ENCODE results near the gene ZBTB16. TPM values are rescaled to one million over a fixed set of nuclear protein-coding genes. Genes with fewer than 3 reads are reported as not detected.

Gene ZBTB16
- total RNA-seq, 1 experiment from 2014 or later, result 0.21 TPM

DNA sequence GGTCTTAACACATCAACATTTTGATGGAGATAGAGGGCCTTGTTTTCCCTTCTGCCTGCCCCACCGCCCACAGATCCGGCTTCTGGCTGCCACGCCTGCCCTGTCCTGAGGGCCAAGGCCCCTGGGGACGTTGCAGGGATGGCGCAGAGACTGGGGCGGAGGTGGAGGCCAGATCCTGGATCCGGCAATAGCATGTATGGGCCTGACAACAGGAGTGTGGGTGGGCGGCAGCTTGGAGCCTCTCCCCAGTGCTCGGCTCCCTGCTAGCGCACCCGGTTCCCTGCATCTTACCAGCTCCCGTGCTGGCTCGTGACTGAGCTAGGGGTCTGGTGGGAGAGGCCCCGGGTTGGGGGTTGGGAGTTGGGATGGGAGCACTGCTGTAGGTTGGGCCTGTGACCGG lies 95.6 kb downstream of the ZBTB16 start:
- POLR2A ChIA-PET, result no interaction called here
- H3K9me3 ChIP-seq (ENCODE audit: control insufficient read depth, insufficient read depth, low read depth, low read length), result no peaks in the 10 kb centered on the region
- ATAC-seq (no peak), DNase-seq (ENCODE audit: low read depth, low spot score) (no peak)
- BruUV-seq (replicated peaks), result no TSS peak
- H3K36me3 ChIP-seq (ENCODE audit: control insufficient read depth, insufficient read depth, low read length), result no peaks in the 10 kb centered on the region
- peaks cover 5% of the 10 kb centered on the region; the same call in 1 of the 2 replicates for H3K27me3 ChIP-seq (ENCODE audit: control insufficient read depth, insufficient read depth, low read length)
- no peak overlapping the region for H3K4me3 ChIP-seq (ENCODE audit: low read depth in 2 of 2, low read length in 2 of 2)
- H3K27ac ChIP-seq (ENCODE audit: low read length), result no peak overlapping the region
- H3K4me1 ChIP-seq (ENCODE audit: control insufficient read depth, insufficient read depth, low read length), result peaks cover 4% of the 10 kb centered on the region
- intact Hi-C loops (cut with micrococcal nuclease; ENCODE audit: unreplicated experiment) (no loop called here), in situ Hi-C loops (cut with HindIII; ENCODE audit: low pct_unique_long_range_greater_than_20kb, low sequenced_read_pairs) (no loop called here)
- TF ChIP-seq TCF7L2 (IDR thresholded peaks at IDR 0.05; ENCODE audit: low read depth, low read length) (no peak), SIN3A (IDR thresholded peaks at IDR 0.05; ENCODE audit: borderline replicate concordance, insufficient read depth, low read depth, low read length) (no peak), REST (IDR thresholded peaks at IDR 0.05; ENCODE audit: insufficient read depth in 1 of 2, low read depth in 2 of 2, low read length in 1 of 2) (no peak), CTCF (IDR thresholded peaks at IDR 0.05) (no peak), POLR2AphosphoS5 (IDR thresholded peaks at IDR 0.05; ENCODE audit: low read depth, low read length) (no peak)
- CTCF ChIA-PET, result no interaction called here

DNA sequence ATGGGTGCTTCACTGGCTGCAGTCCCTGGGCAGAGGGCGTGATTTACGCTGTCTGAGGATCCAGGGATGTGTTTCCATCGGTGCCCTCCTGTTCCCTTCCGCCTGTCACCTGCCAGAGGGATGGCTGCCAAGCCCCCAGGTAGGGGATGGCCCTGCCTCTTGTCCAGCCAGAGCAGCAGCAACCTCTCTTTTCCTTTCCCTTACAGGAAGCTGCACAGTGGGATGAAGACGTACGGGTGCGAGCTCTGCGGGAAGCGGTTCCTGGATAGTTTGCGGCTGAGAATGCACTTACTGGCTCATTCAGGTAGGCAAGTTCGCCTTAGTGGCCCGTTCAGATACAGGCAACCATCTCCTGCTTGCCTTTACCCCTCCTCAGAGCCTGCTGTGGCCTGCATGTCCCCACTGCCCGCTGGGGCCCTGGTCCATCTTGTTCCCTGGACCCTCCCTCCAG lies 96.6 kb downstream of the ZBTB16 start:
- H3K4me1 ChIP-seq (ENCODE audit: control insufficient read depth, insufficient read depth, low read length), result peaks cover 4% of the 10 kb centered on the region
- H3K36me3 ChIP-seq (ENCODE audit: control insufficient read depth, insufficient read depth, low read length), result no peaks in the 10 kb centered on the region
- POLR2A ChIA-PET, result no interaction called here
- H3K4me3 ChIP-seq (ENCODE audit: low read depth in 2 of 2, low read length in 2 of 2), result no peak overlapping the region
- no TSS peak for BruUV-seq (replicated peaks)
- DNase-seq (ENCODE audit: low read depth, low spot score), result no peak
- H3K27me3 ChIP-seq (ENCODE audit: control insufficient read depth, insufficient read depth, low read length), result peaks cover 5% of the 10 kb centered on the region; the same call in 1 of the 2 replicates
- intact Hi-C loops (cut with micrococcal nuclease; ENCODE audit: unreplicated experiment), result no loop called here
- no peak for ATAC-seq
- in situ Hi-C loops (cut with HindIII; ENCODE audit: low pct_unique_long_range_greater_than_20kb, low sequenced_read_pairs), result no loop called here
- no peak for TF ChIP-seq TCF7L2 (IDR thresholded peaks at IDR 0.05; ENCODE audit: low read depth, low read length)
- no peak overlapping the region for H3K27ac ChIP-seq (ENCODE audit: low read length)
- CTCF ChIA-PET, result no interaction called here
- H3K9me3 ChIP-seq (ENCODE audit: control insufficient read depth, insufficient read depth, low read depth, low read length), result no peaks in the 10 kb centered on the region

DNA sequence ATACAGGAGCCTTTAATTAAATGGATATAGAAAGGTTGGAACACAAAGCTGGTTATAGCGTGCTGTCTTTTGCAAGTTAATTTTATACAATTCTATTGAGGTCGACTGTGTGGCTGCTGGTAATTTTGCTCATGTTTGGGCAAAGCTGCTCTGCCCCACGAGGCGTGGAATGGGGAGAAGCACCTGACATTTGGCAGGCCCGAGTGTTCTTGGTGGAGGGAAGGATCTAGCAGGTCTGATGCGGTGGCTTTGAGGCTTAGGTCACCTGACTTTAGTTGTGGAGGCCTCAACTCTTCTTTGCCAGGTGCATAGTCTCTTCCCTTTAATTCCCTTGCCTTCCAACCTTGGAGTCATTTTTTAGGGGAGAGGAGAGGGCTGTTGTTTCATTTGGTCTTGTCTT lies 97.3 kb downstream of the ZBTB16 start:
- no peak for DNase-seq (ENCODE audit: low read depth, low spot score)
- no TSS peak for BruUV-seq (replicated peaks)
- in situ Hi-C loops (cut with HindIII; ENCODE audit: low pct_unique_long_range_greater_than_20kb, low sequenced_read_pairs), result no loop called here
- ChIA-PET POLR2A (no interaction called here), CTCF (no interaction called here)
- Histone ChIP-seq H3K27ac (ENCODE audit: low read length) (no peak overlapping the region), H3K4me3 (ENCODE audit: low read depth in 2 of 2, low read length in 2 of 2) (no peak overlapping the region), H3K36me3 (ENCODE audit: control insufficient read depth, insufficient read depth, low read length) (no peaks in the 10 kb centered on the region), H3K4me1 (ENCODE audit: control insufficient read depth, insufficient read depth, low read length) (peaks cover 4% of the 10 kb centered on the region), H3K9me3 (ENCODE audit: control insufficient read depth, insufficient read depth, low read depth, low read length) (no peaks in the 10 kb centered on the region), H3K27me3 (ENCODE audit: control insufficient read depth, insufficient read depth, low read length) (peaks cover 8% of the 10 kb centered on the region; the same call in 1 of the 2 replicates)
- intact Hi-C loops (cut with micrococcal nuclease; ENCODE audit: unreplicated experiment), result no loop called here
- ATAC-seq, result no peak
- TF ChIP-seq SIN3A (IDR thresholded peaks at IDR 0.05; ENCODE audit: borderline replicate concordance, insufficient read depth, low read depth, low read length) (no peak), REST (IDR thresholded peaks at IDR 0.05; ENCODE audit: insufficient read depth in 1 of 2, low read depth in 2 of 2, low read length in 1 of 2) (no peak), CTCF (IDR thresholded peaks at IDR 0.05) (no peak), TCF7L2 (IDR thresholded peaks at IDR 0.05; ENCODE audit: low read depth, low read length) (no peak), POLR2AphosphoS5 (IDR thresholded peaks at IDR 0.05; ENCODE audit: low read depth, low read length) (no peak)

Data from Panc1 (cell line).